ENCODE measurements around the gene VSTM2L. TPM values are rescaled to one million over a fixed set of nuclear protein-coding genes. Genes with fewer than 3 reads are reported as not detected.

Gene VSTM2L
- polyA plus RNA-seq, 1 donor = 1.7 TPM

GRCh38 chr20:37920679-37921322 lies 17.9 kb downstream of the VSTM2L start:
- DNase-seq = no peak

- DNase-seq = no peak
Measured at GRCh38 chr20:37921341-37921929, 18.5 kb downstream of the VSTM2L start.

- no peak for DNase-seq
Measured at GRCh38 chr20:37922016-37922415, 19.1 kb downstream of the VSTM2L start.

GRCh38 chr20:37925265-37926165 lies 22.6 kb downstream of the VSTM2L start:
- no peak for DNase-seq

GRCh38 chr20:37926612-37927011 lies 23.7 kb downstream of the VSTM2L start:
- DNase-seq = no peak

- DNase-seq = no peak
Measured at GRCh38 chr20:37927410-37928095, 24.6 kb downstream of the VSTM2L start.

GRCh38 chr20:37928996-37929682 lies 26.2 kb downstream of the VSTM2L start:
- no peak for DNase-seq

- no peak for DNase-seq
Measured at GRCh38 chr20:37929683-37930014, 26.7 kb downstream of the VSTM2L start.

GRCh38 chr20:37931153-37931922 lies 28.4 kb downstream of the VSTM2L start:
- DNase-seq = no peak

- DNase-seq = no peak
Measured at GRCh38 chr20:37932074-37932473, 29.1 kb downstream of the VSTM2L start.

- no peak for DNase-seq
Measured at GRCh38 chr20:37932919-37933318, 30.0 kb downstream of the VSTM2L start.

GRCh38 chr20:37933786-37934633 lies 31.1 kb downstream of the VSTM2L start:
- DNase-seq = no peak

GRCh38 chr20:37934634-37935375 lies 31.9 kb downstream of the VSTM2L start:
- no peak for DNase-seq

- no peak for DNase-seq
Measured at GRCh38 chr20:37935435-37935834, 32.5 kb downstream of the VSTM2L start.

- no peak for DNase-seq
Measured at GRCh38 chr20:37936041-37936440, 33.1 kb downstream of the VSTM2L start.

- no peak for DNase-seq
Measured at GRCh38 chr20:37936451-37936850, 33.5 kb downstream of the VSTM2L start.

GRCh38 chr20:37937686-37938085 lies 34.8 kb downstream of the VSTM2L start:
- DNase-seq = no peak

GRCh38 chr20:37938181-37938750 lies 35.3 kb downstream of the VSTM2L start:
- DNase-seq = no peak

- no peak for DNase-seq
Measured at GRCh38 chr20:37938954-37939353, 36.0 kb downstream of the VSTM2L start.

Measured in hindlimb muscle (tissue), 1 donor.